GM19238 (cell line): ENCODE measurements around the gene CHCHD6.

ENCODE experiments used
- DNase-seq: peaks from one replicate; pipeline ENCODE4 v3.0.0; 2011; ENCODE audit warnings: low spot score; ENCODE audit not compliant: insufficient read length

The CHCHD6 gene

GRCh38 chr3:126990024-126990700 lies 286.1 kb downstream of the CHCHD6 start:
- DNase-seq: no peak

- DNase-seq: no peak
Measured at GRCh38 chr3:126990890-126991289, 286.9 kb downstream of the CHCHD6 start.

GRCh38 chr3:126991366-126992200 lies 287.5 kb downstream of the CHCHD6 start:
- no peak for DNase-seq

- no peak for DNase-seq
Measured at GRCh38 chr3:126992216-126992615, 288.2 kb downstream of the CHCHD6 start.

- DNase-seq: no peak
Measured at GRCh38 chr3:126992776-126993175, 288.7 kb downstream of the CHCHD6 start.

- no peak for DNase-seq
Measured at GRCh38 chr3:126993436-126993835, 289.4 kb downstream of the CHCHD6 start.

- no peak for DNase-seq
Measured at GRCh38 chr3:126994661-126995245, 290.7 kb downstream of the CHCHD6 start.

- no peak for DNase-seq
Measured at GRCh38 chr3:126995254-126995780, 291.3 kb downstream of the CHCHD6 start.

GRCh38 chr3:126995926-126996512 lies 292.0 kb downstream of the CHCHD6 start:
- DNase-seq: no peak

- no peak for DNase-seq
Measured at GRCh38 chr3:126996905-126997304, 292.9 kb downstream of the CHCHD6 start.

GRCh38 chr3:126997455-126998038 lies 293.5 kb downstream of the CHCHD6 start:
- no peak for DNase-seq

- DNase-seq: no peak
Measured at GRCh38 chr3:126998320-126998719, 294.3 kb downstream of the CHCHD6 start.

GRCh38 chr3:126998728-126999127 lies 294.7 kb downstream of the CHCHD6 start:
- no peak for DNase-seq

GRCh38 chr3:126999383-126999782 lies 295.3 kb downstream of the CHCHD6 start:
- DNase-seq: no peak

- DNase-seq: no peak
Measured at GRCh38 chr3:127000119-127000518, 296.1 kb downstream of the CHCHD6 start.

- DNase-seq: no peak
Measured at GRCh38 chr3:127000761-127001160, 296.7 kb downstream of the CHCHD6 start.

- no peak for DNase-seq
Measured at GRCh38 chr3:127001486-127002194, 297.6 kb downstream of the CHCHD6 start.

GRCh38 chr3:127002195-127003174 lies 298.4 kb downstream of the CHCHD6 start:
- DNase-seq: no peak

GRCh38 chr3:127003175-127003555 lies 299.1 kb downstream of the CHCHD6 start:
- no peak for DNase-seq
